Activated CD8-positive, alpha-beta T cell treated with anti-CD3 and anti-CD28 coated beads for 36 hours (primary cell): ENCODE data around the gene ACBD3. TPM values are rescaled to one million over a fixed set of nuclear protein-coding genes. Genes with fewer than 3 reads are reported as not detected.

Experiments used
- total RNA-seq, 2 experiments: library from RNA; stranded (reverse); gene quantifications; one replicate each; pipeline ENCODE4 v1.2.3, GENCODE V29; 2021

The ACBD3 gene
- total RNA-seq, 2 experiments from 2014 or later: 17.4 to 17.7 TPM

Other genes starting within 250 kb of the ACBD3 start
- not detected for gene LEFTY2, start 245.5 kb downstream of the ACBD3 start, total RNA-seq
- gene SDE2, start 187.4 kb downstream of the ACBD3 start, total RNA-seq: 10 to 100 TPM; 14.9 to 15.5 TPM
- 100 to 1,000 TPM; 287 to 308 TPM for gene H3-3A, start 124.0 kb downstream of the ACBD3 start, total RNA-seq
- under 1 TPM in 1 of 2 experiments, not detected in 1; 0.16 TPM for gene MIXL1, start 36.9 kb upstream of the ACBD3 start, total RNA-seq
- gene LIN9, start 122.4 kb upstream of the ACBD3 start, total RNA-seq: 10 to 100 TPM; 10.2 to 11.3 TPM
- 100 to 1,000 TPM; 203 to 206 TPM for gene PARP1, start 221.4 kb upstream of the ACBD3 start, total RNA-seq